Measurements from ENCODE around the gene EMC8.

Gene EMC8

GRCh38 chr16:85783441-85783840 lies 15.9 kb downstream of the EMC8 start:
- no peak for TF ChIP-seq CTCF (IDR thresholded peaks at IDR 0.05; ENCODE audit: insufficient read depth, low read depth, low read length, missing control alignments)
- DNase-seq (ENCODE audit: low read depth) = peak; percentile 18
- H3K4me3 ChIP-seq (ENCODE audit: low read depth, low read length) = no peak overlapping the region

- DNase-seq (ENCODE audit: low read depth) = no peak
- H3K4me3 ChIP-seq (ENCODE audit: low read depth, low read length) = no peak overlapping the region
- no peak for TF ChIP-seq CTCF (IDR thresholded peaks at IDR 0.05; ENCODE audit: insufficient read depth, low read depth, low read length, missing control alignments)
These were observed 16.9 kb downstream of the EMC8 start for GRCh38 chr16:85782451-85782850.

- no peak overlapping the region for H3K4me3 ChIP-seq (ENCODE audit: low read depth, low read length)
- no peak for DNase-seq (ENCODE audit: low read depth)
- no peak for TF ChIP-seq CTCF (IDR thresholded peaks at IDR 0.05; ENCODE audit: insufficient read depth, low read depth, low read length, missing control alignments)
These were observed 17.5 kb downstream of the EMC8 start for GRCh38 chr16:85781695-85782370.

- DNase-seq (ENCODE audit: low read depth) = no peak
- no peak overlapping the region for H3K4me3 ChIP-seq (ENCODE audit: low read depth, low read length)
These were observed 18.2 kb downstream of the EMC8 start for GRCh38 chr16:85781156-85781555.

GRCh38 chr16:85780281-85780680 lies 19.1 kb downstream of the EMC8 start:
- DNase-seq (ENCODE audit: low read depth) = no peak
- no peak for TF ChIP-seq CTCF (IDR thresholded peaks at IDR 0.05; ENCODE audit: insufficient read depth, low read depth, low read length, missing control alignments)
- H3K4me3 ChIP-seq (ENCODE audit: low read depth, low read length) = no peak overlapping the region

More at GRCh38 chr16:85781156-85781555, 18.2 kb downstream of the EMC8 start:
- TF ChIP-seq CTCF (IDR thresholded peaks at IDR 0.05; ENCODE audit: insufficient read depth, low read depth, low read length, missing control alignments) = no peak

- no peak for TF ChIP-seq CTCF (IDR thresholded peaks at IDR 0.05; ENCODE audit: insufficient read depth, low read depth, low read length, missing control alignments)
- DNase-seq (ENCODE audit: low read depth) = no peak
- H3K4me3 ChIP-seq (ENCODE audit: low read depth, low read length) = no peak overlapping the region
These were observed 20.5 kb downstream of the EMC8 start for GRCh38 chr16:85778873-85779272.

Measured in GM12865 (cell line).